GM18861 (cell line): ENCODE results near the gene HTRA3.

Experiments used
- ATAC-seq: cut with Tn5 transposase; IDR thresholded peaks from one replicate; pipeline ENCODE4 v1.9.1; 2021; ENCODE audit not compliant: unreplicated experiment

HTRA3 gene

GRCh38 chr4:8291036-8291682 lies 21.6 kb downstream of the HTRA3 start:
- ATAC-seq: no peak

DNA sequence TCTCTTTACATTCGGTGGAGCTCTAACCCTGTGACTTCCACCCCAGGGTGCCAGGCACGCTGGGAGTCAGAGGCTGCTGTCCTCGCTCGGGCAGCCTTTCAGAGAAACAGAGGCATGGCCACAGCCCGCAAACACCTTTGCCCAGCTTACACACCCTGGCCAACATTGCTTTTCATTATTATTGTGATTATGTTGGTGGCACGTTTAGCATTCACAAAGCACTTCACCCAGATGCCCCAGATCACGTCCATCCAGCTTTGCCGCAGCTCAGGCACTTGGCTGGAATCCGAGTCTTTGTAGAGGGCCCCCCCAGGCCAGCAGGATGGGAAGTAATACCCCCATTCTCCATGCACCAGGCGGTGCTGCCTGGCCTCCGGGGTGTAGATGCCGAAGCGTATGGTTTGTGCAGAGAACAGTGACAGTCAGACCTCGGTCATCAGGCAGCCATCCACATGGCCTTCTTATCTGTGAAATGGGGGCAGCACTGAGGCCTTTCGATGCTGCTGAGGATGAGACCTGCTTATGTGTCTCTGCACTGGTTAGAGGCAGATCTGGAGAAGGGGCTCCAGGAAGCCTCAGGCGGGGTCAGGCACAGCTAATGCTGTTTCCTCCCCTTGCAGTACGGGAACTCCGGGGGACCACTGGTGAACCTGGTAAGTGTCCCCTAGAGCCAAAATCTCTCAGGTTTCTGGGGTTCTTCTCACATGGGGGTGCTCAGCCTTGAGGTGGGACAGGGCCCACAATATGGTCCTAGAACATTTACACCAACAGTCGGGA lies 22.3 kb downstream of the HTRA3 start:
- no peak for ATAC-seq

DNA sequence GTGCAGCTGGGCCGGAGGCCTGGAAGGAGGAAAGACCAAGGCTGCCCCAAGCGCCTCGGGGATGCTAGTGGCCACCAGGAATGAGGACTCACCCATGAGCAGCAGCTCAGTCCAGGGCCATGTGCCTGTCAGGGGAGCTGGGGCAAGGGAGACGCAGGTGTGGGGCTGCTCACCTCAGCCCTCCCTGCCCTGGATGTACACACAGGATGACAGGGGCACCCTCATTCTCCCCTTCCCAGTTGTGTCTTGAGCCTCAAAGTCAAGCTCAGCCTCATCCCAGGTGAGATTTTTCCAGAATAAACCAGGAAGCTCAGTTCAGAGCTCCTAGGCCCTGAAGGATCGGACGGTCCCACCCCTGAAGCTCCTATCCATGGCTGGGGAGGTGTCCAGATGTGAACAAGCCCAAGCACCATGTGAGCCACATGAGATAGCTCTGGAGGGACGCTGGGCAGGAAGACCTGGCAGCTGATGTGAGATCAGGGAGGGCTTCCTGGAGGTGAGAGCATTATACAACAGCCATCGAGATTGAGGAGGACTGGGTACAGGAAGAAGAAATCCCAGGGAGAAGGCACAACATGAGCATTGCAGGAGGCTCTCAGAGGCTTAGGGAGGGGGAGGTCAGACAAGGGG lies 23.0 kb downstream of the HTRA3 start:
- ATAC-seq: no peak

DNA sequence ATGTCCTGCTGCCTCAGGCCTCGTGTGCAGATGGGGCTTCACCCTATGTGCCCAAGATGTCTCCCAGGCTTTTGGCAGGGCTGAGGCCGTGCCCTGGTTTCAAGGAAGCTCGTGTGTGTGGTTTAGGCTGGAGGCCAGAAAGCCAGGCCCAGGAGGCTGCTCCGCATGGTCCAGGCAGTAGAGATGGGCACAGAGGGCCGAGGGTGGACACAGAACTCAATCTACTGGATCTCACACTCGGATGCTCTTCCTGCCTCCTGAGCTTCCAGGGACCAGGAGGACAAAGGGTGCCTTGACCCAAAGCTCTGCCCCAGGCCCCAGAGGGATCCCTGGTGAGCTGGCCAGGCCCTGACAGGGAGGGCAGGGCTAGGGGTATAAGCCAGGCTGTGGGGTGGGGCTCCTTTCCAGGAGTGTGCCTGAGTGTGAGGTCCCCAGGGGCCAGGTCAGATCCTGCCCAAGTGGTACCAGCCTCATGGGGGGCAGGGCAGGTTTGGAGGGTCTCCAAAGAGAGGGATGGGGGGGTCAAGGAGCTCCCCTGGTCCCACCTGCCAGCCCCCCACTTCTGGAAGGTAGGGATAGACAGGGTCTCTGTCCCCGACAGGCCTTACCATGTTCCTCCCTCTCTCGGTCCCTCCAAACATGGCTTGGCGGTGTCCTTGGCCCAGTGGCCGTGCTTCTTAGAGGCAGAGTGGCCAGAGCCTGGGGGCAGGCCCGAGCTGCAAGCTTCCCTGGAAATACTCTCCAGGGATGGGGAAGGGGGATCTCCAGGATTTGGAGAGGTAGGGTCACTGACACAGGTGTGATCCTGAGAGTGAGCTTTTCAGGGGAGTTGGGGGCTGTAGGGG lies 23.8 kb downstream of the HTRA3 start:
- no peak for ATAC-seq

DNA sequence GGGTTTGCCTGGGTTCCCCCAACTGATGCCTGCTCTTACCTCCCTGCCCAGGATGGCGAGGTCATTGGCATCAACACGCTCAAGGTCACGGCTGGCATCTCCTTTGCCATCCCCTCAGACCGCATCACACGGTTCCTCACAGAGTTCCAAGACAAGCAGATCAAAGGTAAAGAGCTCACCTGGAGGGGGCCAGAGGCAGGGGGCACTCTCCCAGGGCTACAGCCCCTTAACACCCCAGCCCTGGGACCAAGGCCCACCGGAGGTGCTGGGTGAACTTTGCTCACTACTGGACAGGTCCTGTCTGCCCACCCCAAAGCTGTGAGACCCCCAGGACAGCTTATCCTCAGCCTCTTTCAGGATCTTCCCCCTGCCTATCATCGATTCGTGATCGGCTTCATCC lies 24.5 kb downstream of the HTRA3 start:
- no peak for ATAC-seq

GRCh38 chr4:8294775-8295174 lies 25.2 kb downstream of the HTRA3 start:
- ATAC-seq: no peak

GRCh38 chr4:8295471-8295870 lies 25.9 kb downstream of the HTRA3 start:
- no peak for ATAC-seq

- no peak for ATAC-seq
These were observed 26.9 kb downstream of the HTRA3 start for GRCh38 chr4:8296491-8296890.

DNA sequence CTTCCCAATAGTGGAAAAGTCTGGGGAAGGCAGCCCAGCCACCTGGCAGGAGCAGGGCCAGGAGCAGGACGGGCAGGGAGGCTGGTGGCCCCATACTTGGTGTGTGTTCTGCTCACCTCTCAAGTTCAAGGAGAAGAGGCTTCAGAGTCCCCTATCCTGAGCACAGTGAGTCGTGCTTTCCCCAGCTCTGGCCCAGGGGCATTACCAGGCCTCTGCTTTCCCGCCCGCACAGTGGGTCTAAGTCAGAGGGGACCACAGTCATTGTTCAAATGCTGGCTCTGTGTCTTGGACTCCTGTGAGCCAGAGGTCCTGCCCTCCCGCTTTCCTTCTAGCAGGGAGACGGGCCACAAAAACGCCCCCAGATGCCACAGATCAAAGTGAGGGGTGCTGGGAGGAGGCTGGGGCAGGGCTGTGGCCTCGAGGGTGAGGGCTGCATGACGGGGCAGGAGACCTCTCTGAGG lies 27.6 kb downstream of the HTRA3 start:
- no peak for ATAC-seq

GRCh38 chr4:8297691-8298485 lies 28.3 kb downstream of the HTRA3 start:
- ATAC-seq: no peak

DNA sequence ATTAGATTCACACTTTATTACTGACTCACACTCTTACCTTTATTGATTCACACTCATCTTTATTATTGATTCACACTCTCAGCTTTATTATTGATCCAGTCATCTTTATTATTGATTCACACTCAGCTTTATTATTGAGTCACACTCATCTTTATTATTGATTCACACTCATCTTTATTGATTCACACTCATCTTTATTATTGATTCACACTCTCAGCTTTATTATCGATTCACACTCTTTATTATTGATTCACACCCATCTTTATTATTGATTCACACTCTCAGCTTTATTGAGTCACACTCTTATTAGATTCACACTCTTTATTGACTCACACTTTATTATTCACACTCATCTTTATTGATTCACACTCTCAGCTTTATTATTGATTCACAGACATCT lies 31.3 kb downstream of the HTRA3 start:
- no peak for ATAC-seq

DNA sequence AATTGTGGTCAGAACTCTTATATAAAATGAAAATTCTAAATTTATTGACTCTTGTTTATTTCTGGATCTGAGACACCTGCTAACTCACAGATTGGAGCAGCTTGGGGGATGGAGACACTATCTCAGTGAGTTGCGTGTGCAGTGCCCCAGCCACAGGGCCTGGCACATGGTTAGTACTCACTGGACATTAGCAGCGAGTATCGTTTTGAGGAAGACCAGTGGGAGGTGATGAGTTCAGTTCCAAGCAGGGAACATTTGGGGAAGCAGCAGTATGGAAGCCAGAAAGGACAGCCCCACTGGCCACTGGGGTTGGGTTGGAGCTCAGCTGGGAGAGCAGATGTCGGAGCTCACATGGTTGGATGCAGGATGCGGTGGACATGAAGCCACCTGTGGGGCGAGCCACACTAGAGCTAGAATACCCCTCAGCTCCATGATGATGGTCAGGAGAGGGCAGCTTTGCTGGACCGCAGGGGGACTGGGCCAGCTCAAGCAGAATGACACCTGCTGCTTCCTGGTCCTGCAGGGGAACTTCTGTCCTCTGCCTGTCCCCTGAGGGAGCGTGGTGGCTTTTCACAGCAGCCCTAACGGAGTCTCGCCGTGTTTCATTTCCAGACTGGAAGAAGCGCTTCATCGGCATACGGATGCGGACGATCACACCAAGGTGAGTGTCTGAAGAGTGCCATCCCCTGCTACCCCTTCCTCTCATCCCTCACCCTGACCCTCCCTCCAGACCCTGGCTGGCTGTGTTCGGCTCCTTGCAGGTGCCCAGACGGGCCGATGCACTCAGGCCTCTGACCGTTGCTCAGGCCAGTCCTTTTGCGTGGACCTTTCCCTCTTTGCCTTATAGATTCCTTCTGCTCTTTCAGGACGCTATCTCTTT lies 32.5 kb downstream of the HTRA3 start:
- ATAC-seq: no peak

- ATAC-seq: no peak
These were observed 33.5 kb downstream of the HTRA3 start for GRCh38 chr4:8303081-8303480.

DNA sequence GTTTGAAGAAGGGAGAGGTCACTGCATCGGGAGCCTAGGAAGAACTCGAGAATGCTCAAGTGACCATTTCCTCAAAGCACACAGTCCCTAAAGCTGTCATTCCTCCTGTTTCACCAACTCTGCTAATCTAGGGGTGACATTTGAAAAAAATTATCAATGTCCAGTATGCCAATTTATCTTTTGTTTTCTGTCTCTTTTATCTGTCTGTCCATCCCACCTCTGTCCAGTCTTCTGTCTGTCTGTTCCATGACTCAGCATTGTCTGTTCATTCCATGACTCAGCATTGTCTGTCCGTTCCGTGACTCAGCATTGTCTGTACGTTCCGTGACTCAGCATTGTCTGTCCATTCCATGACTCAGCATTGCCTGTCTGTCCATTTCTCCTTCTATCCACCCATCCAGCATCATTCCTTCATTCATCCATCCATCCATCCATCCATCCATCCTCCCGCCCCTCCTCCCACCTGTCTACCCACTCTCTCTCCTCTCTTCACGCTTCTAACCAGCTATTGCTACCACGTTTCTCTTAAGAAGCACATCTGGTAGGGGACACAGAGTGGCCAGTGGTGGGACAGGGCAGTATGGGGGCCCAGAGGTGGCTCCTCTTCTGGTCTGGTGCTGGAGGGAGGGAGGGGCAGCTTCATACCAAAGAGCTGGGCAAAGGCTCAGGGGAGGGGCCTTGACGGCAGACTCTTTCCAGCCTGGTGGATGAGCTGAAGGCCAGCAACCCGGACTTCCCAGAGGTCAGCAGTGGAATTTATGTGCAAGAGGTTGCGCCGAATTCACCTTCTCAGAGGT lies 34.1 kb downstream of the HTRA3 start:
- no peak for ATAC-seq

DNA sequence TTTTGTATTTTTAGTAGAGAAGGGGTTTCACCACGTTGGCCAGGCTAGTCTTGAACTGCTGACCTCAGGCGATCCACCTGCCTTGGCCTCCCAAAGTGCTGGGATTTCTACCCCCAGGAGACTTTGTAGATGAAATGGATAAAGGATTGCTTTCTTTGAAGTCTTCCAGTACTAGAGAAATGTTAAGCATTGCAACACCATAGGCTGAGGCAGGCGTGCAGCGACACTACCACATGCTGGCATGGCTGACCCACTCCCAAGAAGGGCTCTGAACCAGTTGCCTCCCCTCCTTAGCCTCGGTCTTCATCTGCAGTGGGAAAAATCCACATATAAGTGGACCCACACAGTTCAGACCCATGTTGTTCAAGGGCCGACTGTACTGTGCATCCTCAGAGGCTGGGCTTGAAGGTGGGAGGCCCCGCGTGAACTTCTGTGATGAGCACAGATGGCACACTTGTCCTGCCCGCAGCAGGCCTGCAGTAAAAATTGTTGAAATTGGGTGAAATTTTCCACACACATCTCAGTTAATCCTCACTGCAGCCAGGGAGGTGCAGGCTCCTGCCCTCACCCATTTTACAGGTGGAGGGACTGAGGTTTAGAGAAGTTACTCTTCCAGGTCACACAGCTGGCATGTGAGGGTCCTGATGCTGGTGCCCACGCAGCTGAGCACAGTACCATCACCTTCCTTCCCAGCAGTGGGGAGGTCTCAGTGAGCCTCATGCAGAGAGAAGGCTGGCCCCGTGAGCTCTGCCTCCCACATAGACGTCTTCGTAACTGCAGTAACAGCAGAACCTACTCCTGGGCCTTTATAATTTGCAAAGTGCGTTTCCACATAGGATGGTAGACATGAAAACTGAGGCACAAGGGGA lies 35.5 kb downstream of the HTRA3 start:
- ATAC-seq: no peak

GRCh38 chr4:8305851-8306471 lies 36.4 kb downstream of the HTRA3 start:
- ATAC-seq: no peak

- no peak for ATAC-seq
These were observed 37.0 kb downstream of the HTRA3 start for GRCh38 chr4:8306511-8307021.
